ENCODE data around the gene AMY1A. TPM values are rescaled to one million over a fixed set of nuclear protein-coding genes. Genes with fewer than 3 reads are reported as not detected.
"Not testable (repeated sequence)": the region's sequence is repeated elsewhere in the genome, so short reads cannot be mapped to it uniquely, and the experiment has no call there.

AMY1A gene
- polyA plus RNA-seq, 1 donor (not counting 4 experiments of a cell fraction or from before 2014, with no cell fraction given): not detected

DNA sequence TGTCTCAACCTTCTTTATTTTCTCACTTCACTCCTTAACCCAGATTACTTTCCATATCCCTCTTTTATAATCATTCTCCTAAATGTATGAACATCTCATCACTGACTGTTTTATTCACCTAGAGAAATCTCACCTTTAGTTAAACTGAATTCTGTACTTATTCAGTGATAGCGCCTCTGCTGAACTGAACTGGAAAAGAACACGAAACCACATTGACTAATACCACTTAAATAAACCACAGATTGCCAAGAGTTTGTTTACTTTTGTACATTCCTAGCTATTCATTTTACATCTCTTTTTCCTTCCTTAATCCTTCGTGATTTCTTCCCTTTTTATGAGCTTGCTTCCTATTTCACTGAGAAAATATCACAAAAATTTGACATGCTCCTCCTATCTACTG is 52.1 kb downstream of the AMY1A start:
- H3K4me3 ChIP-seq (ENCODE audit: control insufficient read depth in 2 of 3, extremely low read depth in 1 of 3, insufficient read depth in 2 of 3, low read depth in 1 of 3, low read length in 3 of 3); dilution Hi-C loops (cut with MboI; ENCODE audit: extremely low pct_ligation_motif_present, low sequenced_read_pairs); H3K27ac ChIP-seq (ENCODE audit: control insufficient read depth, insufficient read depth, low read length); H3K4me1 ChIP-seq (ENCODE audit: control insufficient read depth, extremely low read depth, insufficient read depth, low read length); H3K36me3 ChIP-seq (ENCODE audit: control insufficient read depth in 2 of 2, extremely low read depth in 1 of 2, insufficient read depth in 2 of 2, low read length in 2 of 2); H3K79me2 ChIP-seq (ENCODE audit: control insufficient read depth, insufficient read depth, low read length); H3K9ac ChIP-seq (ENCODE audit: control insufficient read depth, extremely low read depth, insufficient read depth, low read length); H2AFZ ChIP-seq (ENCODE audit: control insufficient read depth, low read length); FAIRE-seq; H3K9me3 ChIP-seq (ENCODE audit: control insufficient read depth, low read depth, low read length); H3K27me3 ChIP-seq (ENCODE audit: control insufficient read depth, extremely low read depth, insufficient read depth, low read length); H3K4me2 ChIP-seq (ENCODE audit: control insufficient read depth, extremely low read depth, insufficient read depth, low read depth, low read length); H4K20me1 ChIP-seq (ENCODE audit: control insufficient read depth, extremely low read depth, insufficient read depth, low read length); DNase-seq (ENCODE audit: low read depth, low spot score); H3K9me1 ChIP-seq (ENCODE audit: control insufficient read depth, extremely low read depth, insufficient read depth, low read length): not testable (repeated sequence)

GRCh38 chr1:103710381-103710780 is 54.8 kb downstream of the AMY1A start:
- H3K9me3 ChIP-seq (ENCODE audit: control insufficient read depth, low read depth, low read length); FAIRE-seq; DNase-seq (ENCODE audit: low read depth, low spot score); H3K79me2 ChIP-seq (ENCODE audit: control insufficient read depth, insufficient read depth, low read length); H2AFZ ChIP-seq (ENCODE audit: control insufficient read depth, low read length); H3K9me1 ChIP-seq (ENCODE audit: control insufficient read depth, extremely low read depth, insufficient read depth, low read length); H3K4me3 ChIP-seq (ENCODE audit: control insufficient read depth in 2 of 3, extremely low read depth in 1 of 3, insufficient read depth in 2 of 3, low read depth in 1 of 3, low read length in 3 of 3); dilution Hi-C loops (cut with MboI; ENCODE audit: extremely low pct_ligation_motif_present, low sequenced_read_pairs); H3K27ac ChIP-seq (ENCODE audit: control insufficient read depth, insufficient read depth, low read length); H3K36me3 ChIP-seq (ENCODE audit: control insufficient read depth in 2 of 2, extremely low read depth in 1 of 2, insufficient read depth in 2 of 2, low read length in 2 of 2); H3K27me3 ChIP-seq (ENCODE audit: control insufficient read depth, extremely low read depth, insufficient read depth, low read length); H4K20me1 ChIP-seq (ENCODE audit: control insufficient read depth, extremely low read depth, insufficient read depth, low read length); H3K9ac ChIP-seq (ENCODE audit: control insufficient read depth, extremely low read depth, insufficient read depth, low read length); H3K4me1 ChIP-seq (ENCODE audit: control insufficient read depth, extremely low read depth, insufficient read depth, low read length); H3K4me2 ChIP-seq (ENCODE audit: control insufficient read depth, extremely low read depth, insufficient read depth, low read depth, low read length): not testable (repeated sequence)

Small RNA genes within 50 kb of the gene (small RNA-seq; reads per million reads assigned to genes)
- 0 reads per million in 3 experiments for gene AC105272.1 (ENCODE audit: insufficient read length in 3 of 3, low read depth in 3 of 3, low replicate concordance in 1 of 3)

Other genes with a start within 250 kb of the AMY1A start
- gene RNPC3, start 130.1 kb upstream of the AMY1A start, polyA plus RNA-seq: 10.4 to 26.6 TPM (median 19.6 TPM) in 3 replicates
- 1.7 to 11.0 TPM (median 9.9 TPM) in 3 replicates for gene AMY2B, start 84.2 kb upstream of the AMY1A start, polyA plus RNA-seq
- not detected in 3 replicates for gene AMY2A, start 38.3 kb upstream of the AMY1A start, polyA plus RNA-seq
- not detected in 3 replicates for gene AMY1B, start 40.5 kb downstream of the AMY1A start, polyA plus RNA-seq
- gene AMY1C, start 94.1 kb downstream of the AMY1A start, polyA plus RNA-seq: not detected in 3 replicates

Data from keratinocyte (primary cell).